ENCODE measurements around the gene GRIK3.

DNA sequence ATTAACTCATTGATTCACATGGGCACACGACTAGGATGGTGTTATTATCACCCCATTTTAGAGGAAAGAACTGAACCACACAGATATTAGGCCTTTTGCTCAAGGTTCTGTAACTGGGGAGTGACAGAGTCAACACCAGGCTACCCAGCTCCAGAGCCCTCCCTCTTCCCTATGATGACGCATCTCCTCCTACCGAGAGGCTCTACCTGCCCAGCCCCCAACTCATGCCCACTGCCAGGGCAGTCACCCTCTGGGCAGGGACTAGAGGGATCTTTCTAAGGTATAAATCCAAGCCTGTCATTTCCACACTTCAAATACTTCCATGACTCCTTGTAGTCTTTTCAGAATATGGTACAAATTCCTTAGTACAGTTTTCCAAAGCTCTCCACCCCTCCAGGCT lies 171.3 kb downstream of the GRIK3 start:
- TF ChIP-seq, protein P1, sequence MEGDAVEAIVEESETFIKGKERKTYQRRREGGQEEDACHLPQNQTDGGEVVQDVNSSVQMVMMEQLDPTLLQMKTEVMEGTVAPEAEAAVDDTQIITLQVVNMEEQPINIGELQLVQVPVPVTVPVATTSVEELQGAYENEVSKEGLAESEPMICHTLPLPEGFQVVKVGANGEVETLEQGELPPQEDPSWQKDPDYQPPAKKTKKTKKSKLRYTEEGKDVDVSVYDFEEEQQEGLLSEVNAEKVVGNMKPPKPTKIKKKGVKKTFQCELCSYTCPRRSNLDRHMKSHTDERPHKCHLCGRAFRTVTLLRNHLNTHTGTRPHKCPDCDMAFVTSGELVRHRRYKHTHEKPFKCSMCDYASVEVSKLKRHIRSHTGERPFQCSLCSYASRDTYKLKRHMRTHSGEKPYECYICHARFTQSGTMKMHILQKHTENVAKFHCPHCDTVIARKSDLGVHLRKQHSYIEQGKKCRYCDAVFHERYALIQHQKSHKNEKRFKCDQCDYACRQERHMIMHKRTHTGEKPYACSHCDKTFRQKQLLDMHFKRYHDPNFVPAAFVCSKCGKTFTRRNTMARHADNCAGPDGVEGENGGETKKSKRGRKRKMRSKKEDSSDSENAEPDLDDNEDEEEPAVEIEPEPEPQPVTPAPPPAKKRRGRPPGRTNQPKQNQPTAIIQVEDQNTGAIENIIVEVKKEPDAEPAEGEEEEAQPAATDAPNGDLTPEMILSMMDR (IDR thresholded peaks at IDR 0.05), result no peak
- no peak for TF ChIP-seq POLR2A (IDR thresholded peaks at IDR 0.05)
